Right renal cortex interstitium (tissue), 3 donors: ENCODE results near the gene MEGF11. TPM values are rescaled to one million over a fixed set of nuclear protein-coding genes. Genes with fewer than 3 reads are reported as not detected.

Experiments
- DNase-seq, 3 donors: peaks; one replicate each; pipeline ENCODE4 v3.0.0-alpha.2; 2013; ENCODE audit warnings: low read depth in 3 of 3, low spot score in 2 of 3
- polyA plus RNA-seq, 3 donors: library from polyadenylated mRNA; unstranded; fragments of 120-200 nt; gene quantifications; one replicate each; pipeline ENCODE4 v1.2.1, GENCODE V29; 2013; ENCODE audit not compliant: insufficient read length in 3 of 3

MEGF11 gene
- polyA plus RNA-seq, 3 donors = 1.8 to 2.1 (median 2.1) TPM

DNA sequence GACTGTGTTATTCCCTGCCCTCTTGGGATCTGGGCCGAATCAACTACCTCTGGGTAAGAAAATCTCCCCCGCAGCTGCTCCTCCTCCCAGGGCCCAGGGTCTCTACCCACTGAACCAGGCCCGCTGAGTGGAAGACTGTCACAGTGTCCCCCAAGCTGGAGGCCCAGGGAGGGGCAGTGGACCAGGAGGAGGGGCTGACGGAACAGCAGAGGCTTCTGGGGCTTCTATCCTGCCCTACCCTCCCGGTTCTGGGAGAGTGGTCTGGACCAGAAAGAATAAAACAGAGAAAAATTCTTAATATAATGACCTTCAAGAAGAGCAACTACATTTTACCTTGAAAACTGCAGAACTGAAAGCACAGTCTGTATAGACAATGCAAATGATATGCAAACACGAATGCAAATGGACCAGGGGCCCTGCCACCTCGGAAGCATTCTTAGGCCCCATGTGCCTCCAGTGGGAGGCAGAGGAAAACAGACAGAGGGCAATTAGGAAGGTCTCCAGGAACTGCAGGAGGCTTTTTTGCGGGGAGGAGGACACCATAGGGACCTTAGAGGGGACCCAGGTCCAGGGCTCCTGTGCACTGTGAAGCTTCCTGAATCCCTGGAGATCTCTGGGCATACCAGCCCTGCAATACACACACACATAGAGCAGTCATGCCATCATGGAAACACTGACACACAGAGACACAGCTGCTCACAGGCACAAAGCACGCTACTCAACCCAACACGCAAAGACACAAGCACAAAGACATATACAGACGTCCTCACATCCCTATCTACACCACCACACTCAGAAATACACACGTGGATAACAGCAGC lies 12.3 kb downstream of the MEGF11 start:
- DNase-seq = no peak

GRCh38 chr15:66240240-66240794 lies 13.2 kb downstream of the MEGF11 start:
- no peak for DNase-seq

DNA sequence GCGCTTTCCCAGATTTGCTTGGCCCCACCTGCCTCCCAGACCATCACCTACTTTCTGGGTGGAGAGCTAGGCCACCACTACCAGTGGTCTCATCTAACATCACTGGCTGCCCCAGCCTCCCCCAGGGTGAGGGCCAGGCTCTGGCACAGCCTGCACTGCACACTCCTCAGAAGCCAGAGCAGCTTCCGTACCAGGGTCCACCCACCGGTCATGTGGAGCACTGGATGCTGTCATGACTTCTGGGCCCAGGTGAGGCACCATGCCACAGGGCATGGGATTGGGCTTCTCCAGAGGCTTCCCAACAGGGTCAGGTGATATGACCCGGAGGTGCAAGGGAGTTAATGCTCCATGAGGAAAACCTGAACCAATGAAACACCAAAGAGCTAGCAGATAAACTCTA lies 14.0 kb downstream of the MEGF11 start:
- no peak for DNase-seq

DNA sequence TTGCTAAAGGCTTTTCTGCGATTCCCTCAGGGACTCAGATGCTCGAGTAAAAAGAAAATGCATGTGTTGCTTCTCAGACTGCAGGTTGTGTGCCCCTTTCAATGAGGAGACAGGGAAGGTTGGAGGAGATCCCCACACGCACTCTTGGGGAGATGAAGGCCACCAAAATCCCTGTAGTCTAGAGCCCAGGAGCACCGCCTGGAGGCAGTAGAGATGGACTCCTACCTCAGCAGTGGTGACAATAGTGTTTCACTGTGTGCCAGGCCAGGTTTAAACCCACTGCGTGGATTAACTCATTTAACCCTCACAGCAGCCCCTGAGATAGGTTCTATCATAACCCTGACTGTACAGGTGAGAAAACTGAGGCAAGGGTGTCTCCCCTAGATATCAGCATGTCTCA lies 15.2 kb downstream of the MEGF11 start:
- DNase-seq = no peak

GRCh38 chr15:66237513-66238235 lies 15.9 kb downstream of the MEGF11 start:
- DNase-seq = no peak

- DNase-seq = no peak
Measured at GRCh38 chr15:66236806-66237375, 16.7 kb downstream of the MEGF11 start.

GRCh38 chr15:66235866-66236265 lies 17.7 kb downstream of the MEGF11 start:
- DNase-seq = no peak

DNA sequence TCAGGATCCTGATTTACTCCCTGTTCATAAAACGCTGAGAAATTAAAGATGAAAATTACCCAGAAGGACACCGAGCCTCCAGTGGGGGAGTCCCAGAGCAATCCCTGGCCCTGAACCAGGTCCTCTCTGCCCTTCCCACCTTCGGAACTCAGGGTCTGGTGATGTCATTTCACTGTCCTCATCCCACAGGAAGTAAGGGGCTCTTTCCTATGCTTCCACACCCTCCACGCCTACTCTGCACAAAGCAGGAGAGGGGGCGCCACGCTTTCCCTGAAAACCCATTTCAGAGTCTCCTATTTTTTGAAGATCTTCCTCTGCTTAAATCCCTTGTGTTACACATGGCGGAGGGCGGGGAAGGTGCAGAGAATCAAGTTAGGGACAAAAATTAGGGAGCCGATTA lies 18.8 kb downstream of the MEGF11 start:
- DNase-seq = no peak

- no peak for DNase-seq
Measured at GRCh38 chr15:66233487-66234415, 19.8 kb downstream of the MEGF11 start.

GRCh38 chr15:66232267-66232625 lies 21.3 kb downstream of the MEGF11 start:
- no peak for DNase-seq

DNA sequence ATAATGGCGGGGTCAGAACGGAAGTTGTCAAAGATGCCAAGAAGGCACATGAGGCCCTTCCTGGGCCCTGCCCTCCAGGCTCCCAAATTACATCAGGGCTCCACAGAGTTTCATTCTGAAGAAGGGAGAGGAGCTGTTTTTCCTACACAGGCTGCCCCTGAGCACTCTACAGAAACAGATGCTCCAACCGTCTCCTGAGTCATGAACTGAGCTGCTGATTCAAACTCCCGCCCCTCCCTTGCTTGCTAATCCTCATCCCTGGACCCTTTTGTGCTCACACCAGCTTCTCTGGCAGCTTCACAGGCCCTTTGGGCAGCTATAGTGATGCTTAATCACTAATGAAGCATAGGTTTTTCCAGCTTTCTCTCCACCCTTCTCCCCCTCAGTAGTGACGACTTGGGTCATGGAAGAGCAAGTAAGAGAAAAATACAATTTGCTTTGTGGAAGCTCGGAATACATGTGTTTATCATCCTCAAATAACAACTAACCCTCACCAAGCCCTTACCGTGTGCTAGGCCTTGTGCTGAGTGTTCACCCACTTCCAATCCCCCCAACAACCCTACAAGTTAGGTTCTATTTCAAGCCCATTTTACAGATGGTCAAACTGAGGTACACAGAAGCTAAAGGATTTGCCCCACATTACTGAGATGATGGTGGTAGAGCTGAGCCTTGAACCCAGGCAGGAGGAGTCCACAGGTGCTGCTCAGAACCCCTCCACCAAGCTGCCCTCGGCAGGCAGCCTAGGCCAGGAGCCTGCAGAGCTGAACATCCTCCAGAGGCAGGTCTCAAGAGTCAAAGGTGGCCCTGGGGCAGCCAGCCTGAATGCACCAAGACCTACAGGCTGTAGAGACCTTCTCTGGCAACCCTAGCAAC lies 21.9 kb downstream of the MEGF11 start:
- no peak for DNase-seq

DNA sequence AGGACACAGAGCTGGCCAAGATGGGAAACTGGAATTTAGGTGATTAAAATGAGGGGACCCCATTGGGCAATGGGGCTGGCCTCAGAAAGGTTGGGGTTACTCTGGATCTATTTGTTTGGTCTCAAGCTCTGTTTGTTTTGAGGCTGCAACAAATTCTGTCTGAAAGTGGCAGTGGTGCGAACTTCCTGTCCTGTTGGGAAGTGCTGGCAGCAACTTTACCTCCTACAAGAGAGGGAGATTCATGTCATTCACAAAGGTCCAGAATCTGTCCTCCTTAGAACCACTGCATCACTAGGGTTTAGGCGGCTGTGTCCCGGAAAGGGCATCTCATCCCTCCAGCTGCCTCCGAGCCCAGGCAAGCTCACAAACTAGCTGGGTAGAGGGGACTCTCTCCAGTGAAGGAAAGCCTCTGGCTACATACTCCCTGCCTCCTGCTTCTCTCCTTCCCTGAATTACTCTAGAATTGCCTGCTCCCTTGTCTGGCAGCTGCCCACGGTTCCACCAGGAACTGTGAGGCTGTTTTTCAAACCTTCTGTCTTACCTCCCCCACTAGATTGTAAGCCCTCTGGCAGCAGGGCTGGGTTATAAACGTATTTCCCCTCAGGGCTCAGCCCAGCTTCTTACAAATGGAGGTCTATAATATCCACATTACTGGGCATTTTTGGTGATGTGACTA lies 23.6 kb downstream of the MEGF11 start:
- DNase-seq = no peak

GRCh38 chr15:66228807-66229735 lies 24.5 kb downstream of the MEGF11 start:
- no peak for DNase-seq

- DNase-seq = no peak
Measured at GRCh38 chr15:66226736-66227135, 26.8 kb downstream of the MEGF11 start.

DNA sequence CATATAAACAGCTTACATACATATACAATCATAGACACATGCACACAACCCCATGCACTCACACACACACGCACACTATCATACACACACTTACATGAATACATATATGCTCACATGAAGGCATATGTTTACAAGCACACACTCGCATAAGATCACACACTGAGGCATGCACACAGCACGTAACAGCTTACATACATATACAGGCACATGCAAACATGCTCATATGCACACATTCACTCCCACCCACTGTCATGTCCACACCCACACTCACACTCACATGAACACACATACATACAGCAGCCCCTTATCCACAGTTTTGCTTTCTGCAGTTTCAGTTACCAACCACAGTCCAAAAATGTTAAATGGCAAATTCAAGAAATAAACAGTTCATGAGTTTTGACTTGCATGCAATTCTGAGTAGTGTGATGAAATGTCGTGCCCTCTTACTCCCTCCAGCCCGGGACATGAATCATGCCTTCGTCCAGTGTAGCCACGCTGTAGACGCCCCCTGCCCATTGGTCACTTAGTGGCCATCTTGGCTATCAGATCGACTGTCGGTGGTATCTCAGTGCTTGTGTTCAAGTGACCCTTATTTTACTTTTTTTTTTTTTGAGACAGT lies 27.8 kb downstream of the MEGF11 start:
- DNase-seq = no peak

GRCh38 chr15:66224946-66225345 lies 28.6 kb downstream of the MEGF11 start:
- DNase-seq = no peak
